Activated B cell treated with CpG ODN at 0.5 μM for 24 hours (primary cell): Measurements from ENCODE around the gene RAD51AP2. TPM values are rescaled to one million over a fixed set of nuclear protein-coding genes. Genes with fewer than 3 reads are reported as not detected.
"Not testable (repeated sequence)": the region's sequence is repeated elsewhere in the genome, so short reads cannot be mapped to it uniquely, and the experiment has no call there.

Source experiments
- ATAC-seq: fragments of 200-7000 bp; cut with Tn5 transposase; one replicate; pipeline ENCODE4 v1.10.0; 2021; ENCODE audit warnings: low read depth, mild to moderate bottlenecking, moderate library complexity
- CTCF ChIA-PET: fragments of 350-600 bp; sonication (Branson Sonifier 250); formaldehyde crosslinking; loops from one replicate; lab custom pipeline; 2021; ENCODE audit warnings: antibody characterized with exemption; lab: Charles Lee
- POLR2A ChIA-PET: fragments of 350-600 bp; sonication (Branson Sonifier 250); formaldehyde crosslinking; loops from one replicate; lab custom pipeline; 2021; ENCODE audit warnings: antibody characterized with exemption; lab: Charles Lee
- DNase-seq: peaks from one replicate; pipeline ENCODE4 v3.0.0; 2022
- H3K27ac Mint-ChIP-seq: one replicate; pipeline ENCODE4 v1.8.0; 2020; ENCODE audit warnings: mixed read lengths
- H3K27me3 Mint-ChIP-seq: one replicate; pipeline ENCODE4 v1.8.0; 2021; ENCODE audit warnings: mixed read lengths
- H3K36me3 Mint-ChIP-seq: one replicate; pipeline ENCODE4 v1.8.0; 2021; ENCODE audit warnings: low read depth, mixed read lengths
- H3K4me1 Mint-ChIP-seq: one replicate; pipeline ENCODE4 v1.8.0; 2021; ENCODE audit warnings: mixed read lengths
- H3K4me3 Mint-ChIP-seq: one replicate; pipeline ENCODE4 v1.8.0; 2020; ENCODE audit warnings: mild to moderate bottlenecking, mixed read lengths
- H3K9me3 Mint-ChIP-seq: one replicate; pipeline ENCODE4 v1.8.0; 2020; ENCODE audit warnings: mixed read lengths
- CTCF ChIP-seq: fragments of 200-600 bp; IDR thresholded peaks from one replicate; pipeline ENCODE4 v1.8.0; 2022; ENCODE audit warnings: antibody characterized with exemption, mild to moderate bottlenecking
- intact Hi-C: fragments of 100-400 bp; cut with micrococcal nuclease; formaldehyde crosslinking; loops from one replicate; pipeline ENCODE4 v1.15.1; 2024
- total RNA-seq: library from RNA; stranded (reverse); gene quantifications from 2 replicates; pipeline ENCODE4 v1.2.3, GENCODE V29; 2022

RAD51AP2 gene
- total RNA-seq, result not detected in 2 replicates

DNA sequence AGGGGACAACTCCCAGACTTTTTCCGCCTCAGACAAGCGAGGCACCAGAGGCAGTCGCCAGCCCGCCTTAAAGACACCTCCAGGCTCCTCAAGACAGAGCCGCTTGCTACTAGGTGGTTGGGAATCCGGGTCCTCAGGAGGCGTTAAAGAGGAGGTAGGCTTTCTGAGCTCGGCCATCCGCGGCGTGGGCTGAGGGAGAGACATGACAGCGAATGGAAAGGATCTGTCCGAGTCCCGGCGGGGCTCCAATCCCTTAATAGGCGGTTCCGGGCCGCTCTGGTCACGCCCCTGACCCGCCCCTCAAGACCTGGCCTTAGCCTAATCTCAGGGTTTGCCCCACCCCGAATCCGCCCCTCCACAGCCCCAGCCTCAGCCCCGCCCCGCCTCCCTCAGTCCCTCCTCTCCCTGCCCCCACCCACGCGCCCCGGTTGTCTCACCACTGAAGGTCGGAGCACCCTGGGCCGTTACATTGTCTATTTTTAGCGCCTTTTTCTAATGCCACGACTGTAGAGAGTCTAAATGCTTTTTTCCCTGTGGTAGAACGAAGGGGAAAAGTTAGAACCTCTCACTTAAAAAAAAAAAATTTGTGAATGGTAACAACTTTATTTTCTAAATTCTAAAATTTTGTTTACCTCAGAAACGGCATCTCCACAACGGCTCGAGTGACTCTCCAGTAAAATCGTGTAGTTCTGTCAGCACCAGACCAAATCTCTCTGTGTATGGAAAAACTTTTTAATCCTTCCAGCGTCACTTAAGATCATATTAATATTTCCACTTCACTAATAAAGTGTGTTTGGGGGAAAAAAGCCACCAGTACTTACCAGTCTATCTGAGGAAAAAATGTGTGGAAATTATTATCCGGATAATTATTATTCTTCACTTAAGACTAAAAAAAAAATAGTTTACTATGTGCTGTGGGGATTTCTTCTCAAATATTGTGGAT lies at the start of gene RAD51AP2:
Gene RAD51AP2 (minus strand): TSS at position 229 of the 943 bp plus-strand sequence. CDS start 25 bp downstream, at position 204.
- peaks cover 26% of the 10 kb centered on the region for H3K4me1 Mint-ChIP-seq
- POLR2A ChIA-PET, result no interaction called here
- CTCF ChIA-PET, result no interaction called here
- peak within 1 kb of the TSS; percentile 69 for H3K4me3 Mint-ChIP-seq
- no peak for TF ChIP-seq CTCF
- H3K27ac Mint-ChIP-seq, result peak within 1 kb of the TSS; percentile 80
- ATAC-seq (peak; percentile 70), DNase-seq (peak; percentile 54)
- intact Hi-C loops, result loop anchor here (5.0 kb wide), 2 partner anchors 129 to 234 kb away; partner anchors contain the start of genes GEN1 and SMC6
- H3K9me3 Mint-ChIP-seq, result no peaks in the 10 kb centered on the region
- H3K27me3 Mint-ChIP-seq, result peaks cover 28% of the 10 kb centered on the region
- no peaks in the 10 kb centered on the region for H3K36me3 Mint-ChIP-seq

DNA sequence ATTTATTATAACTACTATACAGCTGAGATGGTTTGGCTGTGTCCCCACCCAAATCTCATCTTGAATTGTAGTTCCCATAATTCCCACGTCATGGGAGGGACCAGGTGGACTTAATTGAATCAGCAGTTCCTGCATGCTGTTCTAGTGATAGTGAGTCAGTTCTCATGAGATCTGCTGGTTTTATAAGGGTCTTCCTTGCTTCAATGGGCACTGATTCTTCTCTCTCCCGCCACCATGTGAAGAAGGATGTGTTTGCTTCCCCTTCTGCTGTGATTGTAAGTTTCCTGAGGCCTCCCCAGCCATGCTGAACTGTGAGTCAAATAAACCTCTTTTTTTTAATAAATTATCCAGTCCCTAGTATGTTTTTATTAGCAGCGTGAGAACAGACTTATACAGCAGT lies 47.5 kb upstream of the RAD51AP2 start:
- POLR2A ChIA-PET, CTCF ChIA-PET, H3K4me3 Mint-ChIP-seq, DNase-seq, H3K36me3 Mint-ChIP-seq, intact Hi-C loops, H3K9me3 Mint-ChIP-seq, H3K27ac Mint-ChIP-seq, ATAC-seq, H3K4me1 Mint-ChIP-seq, H3K27me3 Mint-ChIP-seq: not testable (repeated sequence)

GRCh38 chr2:17558878-17559277 lies 40.6 kb upstream of the RAD51AP2 start:
- H3K36me3 Mint-ChIP-seq, result no peaks in the 10 kb centered on the region
- intact Hi-C loops, result no loop called here
- H3K27ac Mint-ChIP-seq, result no peak overlapping the region
- CTCF ChIA-PET, result no interaction called here
- no peak for ATAC-seq
- H3K27me3 Mint-ChIP-seq, result peaks cover 5% of the 10 kb centered on the region
- H3K4me3 Mint-ChIP-seq, result no peak overlapping the region
- no peak for DNase-seq
- POLR2A ChIA-PET, result no interaction called here
- H3K4me1 Mint-ChIP-seq, result no peaks in the 10 kb centered on the region
- no peaks in the 10 kb centered on the region for H3K9me3 Mint-ChIP-seq
- TF ChIP-seq CTCF, result no peak

DNA sequence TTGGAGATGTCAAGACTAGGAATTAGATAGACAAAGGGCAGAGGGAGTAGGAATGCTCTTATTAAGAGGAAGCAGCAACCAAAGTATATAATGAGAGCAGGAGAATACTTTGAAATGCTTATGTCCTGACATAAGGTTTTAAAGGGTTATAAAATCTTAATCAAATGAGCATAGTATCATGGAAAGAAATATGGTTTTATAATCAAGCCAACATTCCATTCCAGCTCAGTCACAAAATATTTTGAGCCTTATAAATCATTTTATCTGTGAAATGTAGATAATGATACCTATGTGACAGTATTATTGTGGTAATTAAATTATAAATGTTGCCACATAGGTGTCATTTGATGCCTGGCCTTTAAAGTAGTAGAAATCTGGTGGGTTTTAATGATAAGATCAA lies 39.8 kb upstream of the RAD51AP2 start:
- H3K4me1 Mint-ChIP-seq, result no peaks in the 10 kb centered on the region
- no peak for ATAC-seq
- no peak overlapping the region for H3K4me3 Mint-ChIP-seq
- ChIA-PET CTCF (no interaction called here), POLR2A (no interaction called here)
- H3K27ac Mint-ChIP-seq, result no peak overlapping the region
- DNase-seq, result no peak
- no peaks in the 10 kb centered on the region for H3K9me3 Mint-ChIP-seq
- no peak for TF ChIP-seq CTCF
- intact Hi-C loops, result no loop called here
- peaks cover 5% of the 10 kb centered on the region for H3K27me3 Mint-ChIP-seq
- H3K36me3 Mint-ChIP-seq, result no peaks in the 10 kb centered on the region

DNA sequence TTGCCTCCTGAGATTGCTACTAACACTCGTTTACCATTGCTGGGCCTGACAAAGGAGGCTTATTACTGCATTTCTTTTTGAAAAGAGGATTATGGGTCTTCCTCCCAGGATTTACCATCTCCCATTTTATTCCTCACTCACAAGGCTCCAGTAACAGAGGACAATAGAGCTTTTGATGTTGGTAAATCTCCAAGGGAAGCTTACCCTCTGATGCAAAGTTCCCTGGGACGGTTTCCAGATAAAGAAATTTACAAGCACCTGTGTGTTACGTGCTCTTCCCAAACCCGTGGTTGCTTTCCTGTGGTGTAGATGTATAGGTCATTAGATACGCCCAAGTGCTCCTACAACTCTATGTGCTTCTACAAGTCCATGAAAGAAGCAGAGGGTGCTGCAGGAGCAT lies 39.4 kb upstream of the RAD51AP2 start:
- peaks cover 5% of the 10 kb centered on the region for H3K27me3 Mint-ChIP-seq
- no peak for TF ChIP-seq CTCF
- H3K4me1 Mint-ChIP-seq, result no peaks in the 10 kb centered on the region
- ChIA-PET CTCF (no interaction called here), POLR2A (no interaction called here)
- H3K4me3 Mint-ChIP-seq, result no peak overlapping the region
- ATAC-seq (no peak), DNase-seq (no peak)
- H3K9me3 Mint-ChIP-seq, result no peaks in the 10 kb centered on the region
- no peaks in the 10 kb centered on the region for H3K36me3 Mint-ChIP-seq
- intact Hi-C loops, result no loop called here
- H3K27ac Mint-ChIP-seq, result no peak overlapping the region
